Transverse colon (tissue), 4 donors: ENCODE measurements around the gene GRIN2B. TPM values are rescaled to one million over a fixed set of nuclear protein-coding genes. Genes with fewer than 3 reads are reported as not detected.
A peak's percentile ranks its signal among the peaks of the same experiment; 100 is the strongest.

Experiments used
- DNase-seq: peaks from one replicate; pipeline ENCODE4 v3.0.0-alpha.2; 2019
- H3K27ac ChIP-seq, 4 donors: fragments of 200-600 bp; sonication (generic); 2 replicates each; pipeline ENCODE4 v1.5.1; 2016 to 2018; ENCODE audit warnings: inconsistent platforms in 4 of 4
- H3K27me3 ChIP-seq: fragments of 200-600 bp; sonication (generic); 2 replicates; pipeline ENCODE4 v1.5.1; 2017; ENCODE audit warnings: inconsistent platforms
- H3K36me3 ChIP-seq, 4 donors: fragments of 200-600 bp; sonication (generic); 2 replicates each; pipeline ENCODE4 v1.5.1; 2017 to 2019; ENCODE audit warnings: inconsistent platforms in 4 of 4
- H3K4me1 ChIP-seq, 4 donors: fragments of 200-600 bp; sonication (generic); 2 replicates each; pipeline ENCODE4 v1.5.1; 2017 to 2020; ENCODE audit warnings: inconsistent platforms in 4 of 4
- H3K4me3 ChIP-seq, 4 donors: fragments of 200-600 bp; sonication (generic); 1 replicate in 1 of 4; 2 replicates in 3 of 4; pipeline versions ENCODE4 v1.5.1 to v1.6.1; 2017 to 2019; ENCODE audit warnings: inconsistent platforms in 4 of 4
- H3K9me3 ChIP-seq, 2 donors: fragments of 200-600 bp; sonication (generic); 2 replicates each; pipeline ENCODE4 v1.5.1; 2017 to 2019; ENCODE audit warnings: inconsistent platforms in 2 of 2
- EP300 ChIP-seq: sonication (generic); formaldehyde crosslinking; IDR thresholded peaks from one replicate; pipeline ENCODE4 v1.6.1; 2017; ENCODE audit warnings: antibody characterized with exemption, low read depth
- POLR2A ChIP-seq: fragments of 450-650 bp; IDR thresholded peaks from one replicate; pipeline ENCODE4 v1.6.1; 2016; ENCODE audit warnings: antibody characterized with exemption, mild to moderate bottlenecking, moderate library complexity
- POLR2AphosphoS5 ChIP-seq, 3 donors: sonication (generic); formaldehyde crosslinking; IDR thresholded peaks; one replicate each; pipeline ENCODE4 v1.6.1; 2016; ENCODE audit warnings: antibody characterized with exemption in 3 of 3
- WGBS, 2 donors: methylation state at CpG; one replicate each; pipeline ENCODE4 v1.1.5; 2018; ENCODE audit warnings: low coverage in 1 of 2; 5-methylcytosine and 5-hydroxymethylcytosine counted together
- in situ Hi-C, 4 donors: fragments of 200-750 bp; cut with MboI; loops; one replicate each; pipeline versions ENCODE4 v1.15.0 to v1.15.1; 2017; ENCODE audit warnings: low sequenced_read_pairs in 3 of 4, low pct_ligation_motif_present in 1 of 4, low pct_unique_long_range_greater_than_20kb in 1 of 4
- intact Hi-C: fragments of 100-400 bp; cut with DNase I; formaldehyde crosslinking; loops from one replicate; pipeline ENCODE4 v1.15.1; 2023; ENCODE audit warnings: low total_unique reads
- total RNA-seq, 4 donors: library from RNA; depleted of rRNA; stranded (reverse); fragments of >200 nt; gene quantifications; one replicate each; pipeline ENCODE4 v1.1.0, GENCODE V29; 2016
- TF ChIP-seq, protein P1 (sequence below), 5 experiments: fragments of 200-600 bp in 3 of 5; fragments of 450-650 bp in 2 of 5; sonication (generic) in 3 of 5; IDR thresholded peaks; 1 replicate in 2 of 5; 2 replicates in 3 of 5; pipeline ENCODE4 v1.5.1; 2016 to 2017; ENCODE audit warnings: antibody characterized with exemption in 5 of 5, inconsistent platforms in 3 of 5, mild to moderate bottlenecking in 2 of 5, moderate library complexity in 1 of 5

GRIN2B gene
- total RNA-seq, 4 donors from 2014 or later = 0.27 to 14.7 (median 1.3) TPM

DNA sequence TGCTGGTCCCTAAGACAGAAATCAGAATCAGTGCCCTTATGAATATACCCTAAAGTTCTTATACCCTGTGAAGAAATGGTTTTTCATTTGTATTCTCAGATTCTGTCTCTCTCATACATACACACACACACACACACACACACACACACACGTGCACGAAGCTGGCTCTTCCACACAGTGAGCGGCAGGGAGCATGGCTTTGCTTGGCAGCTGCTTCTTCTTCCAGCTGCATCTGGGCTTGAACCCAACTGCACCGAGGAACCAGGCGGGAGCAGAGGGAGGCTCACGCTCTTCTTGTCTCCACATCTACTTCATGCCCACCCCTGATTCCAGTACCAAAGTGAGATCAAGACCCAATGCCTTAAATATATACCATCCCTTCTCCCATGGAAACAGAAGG lies 19.4 kb downstream of the GRIN2B start:
- no peak for TF ChIP-seq EP300
- TF ChIP-seq POLR2AphosphoS5 (IDR thresholded peaks at IDR 0.05) = no peak
- TF ChIP-seq POLR2A = no peak
- TF ChIP-seq, protein P1, sequence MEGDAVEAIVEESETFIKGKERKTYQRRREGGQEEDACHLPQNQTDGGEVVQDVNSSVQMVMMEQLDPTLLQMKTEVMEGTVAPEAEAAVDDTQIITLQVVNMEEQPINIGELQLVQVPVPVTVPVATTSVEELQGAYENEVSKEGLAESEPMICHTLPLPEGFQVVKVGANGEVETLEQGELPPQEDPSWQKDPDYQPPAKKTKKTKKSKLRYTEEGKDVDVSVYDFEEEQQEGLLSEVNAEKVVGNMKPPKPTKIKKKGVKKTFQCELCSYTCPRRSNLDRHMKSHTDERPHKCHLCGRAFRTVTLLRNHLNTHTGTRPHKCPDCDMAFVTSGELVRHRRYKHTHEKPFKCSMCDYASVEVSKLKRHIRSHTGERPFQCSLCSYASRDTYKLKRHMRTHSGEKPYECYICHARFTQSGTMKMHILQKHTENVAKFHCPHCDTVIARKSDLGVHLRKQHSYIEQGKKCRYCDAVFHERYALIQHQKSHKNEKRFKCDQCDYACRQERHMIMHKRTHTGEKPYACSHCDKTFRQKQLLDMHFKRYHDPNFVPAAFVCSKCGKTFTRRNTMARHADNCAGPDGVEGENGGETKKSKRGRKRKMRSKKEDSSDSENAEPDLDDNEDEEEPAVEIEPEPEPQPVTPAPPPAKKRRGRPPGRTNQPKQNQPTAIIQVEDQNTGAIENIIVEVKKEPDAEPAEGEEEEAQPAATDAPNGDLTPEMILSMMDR (IDR thresholded peaks at IDR 0.05) = no peak
- peaks cover 8% of the 10 kb centered on the region for H3K27me3 ChIP-seq
- H3K4me1 ChIP-seq = no peaks in the 10 kb centered on the region
- no peak for DNase-seq
- intact Hi-C loops (no loop called here), in situ Hi-C loops (no loop called here)
- no peak overlapping the region for H3K4me3 ChIP-seq
- H3K36me3 ChIP-seq = no peaks in the 10 kb centered on the region
- 83% methylated on average over 6 of the region's 6 CpGs; no CpG with 5 or more reads in 1 of the 2 donors for WGBS, 2 donors
- H3K9me3 ChIP-seq = no peaks in the 10 kb centered on the region
- H3K27ac ChIP-seq = no peak overlapping the region

DNA sequence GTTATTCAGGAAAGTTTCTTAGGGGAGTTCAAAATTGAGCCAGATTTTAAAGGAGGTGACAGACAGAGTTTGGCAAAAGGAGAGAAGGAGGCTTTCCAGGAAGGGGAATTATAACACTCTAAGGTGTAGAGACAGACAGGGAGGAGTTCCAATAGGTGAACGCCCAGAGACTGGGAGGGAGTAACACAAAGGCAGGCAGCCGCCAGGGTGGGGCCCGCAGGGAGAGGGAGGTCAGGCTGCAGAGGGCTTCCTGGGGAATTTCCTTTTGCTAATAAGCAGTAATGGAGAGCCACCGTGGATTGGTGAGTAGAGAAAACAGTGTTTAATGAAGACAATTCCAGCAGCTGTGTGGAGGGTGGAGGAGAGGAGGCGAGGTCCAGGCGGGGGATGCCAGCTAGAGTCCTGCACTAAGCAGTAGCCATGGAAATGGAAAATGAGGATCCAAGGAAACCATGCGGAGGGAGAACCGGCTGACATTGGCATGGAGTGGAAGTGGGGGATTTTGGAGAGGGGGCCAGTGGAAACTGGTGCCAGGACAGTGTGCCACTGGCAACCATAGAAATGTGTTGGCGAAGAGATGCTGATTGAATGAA lies 22.2 kb downstream of the GRIN2B start:
- Histone ChIP-seq H3K4me1 (no peaks in the 10 kb centered on the region), H3K4me3 (no peak overlapping the region), H3K27me3 (peaks cover 8% of the 10 kb centered on the region), H3K27ac (no peak overlapping the region), H3K9me3 (no peaks in the 10 kb centered on the region), H3K36me3 (no peaks in the 10 kb centered on the region)
- TF ChIP-seq, protein P1 (IDR thresholded peaks at IDR 0.05) = no peak
- TF ChIP-seq EP300 = no peak
- no peak for TF ChIP-seq POLR2A
- no peak for TF ChIP-seq POLR2AphosphoS5 (IDR thresholded peaks at IDR 0.05)
- intact Hi-C loops (no loop called here), in situ Hi-C loops (no loop called here)
- DNase-seq = peak; percentile 41
- WGBS, 2 donors = 57 to 65% methylated on average over 7 to 9 of the region's 9 CpGs

DNA sequence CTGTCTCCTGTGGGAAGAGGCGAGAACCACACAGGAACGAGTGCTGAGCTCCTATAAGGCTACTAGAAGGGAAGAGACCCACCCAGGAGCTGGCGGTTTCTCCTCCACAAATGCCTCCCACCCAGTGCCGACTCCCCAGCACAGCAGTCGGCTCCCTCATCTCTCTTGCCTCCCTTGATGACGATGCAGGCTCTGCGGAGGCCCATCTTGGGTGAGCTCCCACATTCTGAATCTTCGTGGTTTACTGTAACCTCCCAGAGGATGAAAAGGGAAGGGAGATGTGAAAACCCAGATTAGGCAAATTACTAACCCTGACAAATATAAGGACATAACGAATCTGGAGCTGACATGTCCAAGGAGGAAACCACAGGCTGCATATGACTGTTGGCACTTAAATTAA lies 23.8 kb downstream of the GRIN2B start:
- H3K9me3 ChIP-seq = no peaks in the 10 kb centered on the region
- intact Hi-C loops (no loop called here), in situ Hi-C loops (no loop called here)
- no peaks in the 10 kb centered on the region for H3K4me1 ChIP-seq
- no peak overlapping the region for H3K27ac ChIP-seq
- H3K27me3 ChIP-seq = peaks cover 8% of the 10 kb centered on the region
- H3K36me3 ChIP-seq = no peaks in the 10 kb centered on the region
- TF ChIP-seq POLR2A (no peak), POLR2AphosphoS5 (IDR thresholded peaks at IDR 0.05) (no peak), EP300 (no peak)
- TF ChIP-seq, protein P1 (IDR thresholded peaks at IDR 0.05) = no peak
- no peak for DNase-seq
- 84% methylated on average over 9 of the region's 9 CpGs; no CpG with 5 or more reads in 1 of the 2 donors for WGBS, 2 donors
- H3K4me3 ChIP-seq = no peak overlapping the region

DNA sequence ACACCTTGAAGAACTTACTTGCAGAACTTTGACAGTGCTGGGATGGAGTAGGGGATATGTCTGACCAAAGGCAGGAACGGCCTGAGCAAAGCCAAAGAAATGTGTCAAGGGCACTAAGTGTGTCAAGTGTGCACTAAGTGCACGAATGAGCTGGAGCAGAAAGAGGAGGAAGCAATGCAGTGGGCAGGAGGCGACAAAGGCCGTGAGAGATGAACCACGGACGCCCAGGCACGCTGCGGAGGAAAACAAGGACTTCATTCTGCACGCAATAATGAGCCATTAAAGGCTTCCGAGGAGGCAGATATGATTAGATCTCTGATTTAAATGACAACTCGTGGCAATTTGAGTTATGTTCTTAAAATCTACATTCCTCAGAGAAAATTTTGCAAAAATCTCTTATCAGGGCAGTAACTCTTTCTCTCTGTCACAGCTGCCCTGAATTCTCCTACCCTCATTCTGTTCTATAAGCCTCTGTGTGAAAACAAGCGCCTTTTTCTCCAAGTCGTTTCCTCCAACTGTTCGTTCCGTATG lies 25.3 kb downstream of the GRIN2B start:
- Histone ChIP-seq H3K27me3 (peaks cover 8% of the 10 kb centered on the region), H3K9me3 (no peaks in the 10 kb centered on the region), H3K4me1 (no peaks in the 10 kb centered on the region), H3K27ac (no peak overlapping the region), H3K4me3 (no peak overlapping the region), H3K36me3 (no peaks in the 10 kb centered on the region)
- 81 to 85% methylated on average over 5 to 15 of the region's 15 CpGs for WGBS, 2 donors
- TF ChIP-seq EP300 (no peak), POLR2A (no peak), POLR2AphosphoS5 (IDR thresholded peaks at IDR 0.05) (no peak)
- TF ChIP-seq, protein P1 (IDR thresholded peaks at IDR 0.05) = no peak
- DNase-seq = no peak
- in situ Hi-C loops = no loop called here
- intact Hi-C loops = no loop called here
